T-helper 22 cell (primary cell): ENCODE data around the gene SKP2.

Experiments
- DNase-seq: peaks from one replicate; pipeline ENCODE4 v3.0.0-alpha.2; 2020; ENCODE audit warnings: low read depth

SKP2 gene

DNA sequence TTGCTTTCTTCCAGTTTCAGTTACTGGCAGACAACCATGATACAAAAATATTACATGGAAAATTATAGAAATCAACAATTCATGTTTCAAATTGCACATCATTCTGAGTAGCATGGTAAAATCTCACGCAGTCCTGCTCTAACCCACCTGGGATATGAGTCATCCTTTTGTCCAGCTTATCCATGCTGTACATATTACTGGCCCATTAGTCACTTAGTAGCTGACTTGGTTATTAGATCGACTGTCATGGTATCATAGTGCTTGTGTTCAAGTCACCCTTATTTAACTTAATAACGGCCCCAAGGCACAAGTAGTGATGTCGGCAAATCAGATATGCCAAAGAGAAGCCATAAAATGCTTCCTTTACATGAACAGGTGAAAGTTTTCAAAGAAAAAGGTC lies 48.6 kb downstream of the SKP2 start:
- no peak for DNase-seq

DNA sequence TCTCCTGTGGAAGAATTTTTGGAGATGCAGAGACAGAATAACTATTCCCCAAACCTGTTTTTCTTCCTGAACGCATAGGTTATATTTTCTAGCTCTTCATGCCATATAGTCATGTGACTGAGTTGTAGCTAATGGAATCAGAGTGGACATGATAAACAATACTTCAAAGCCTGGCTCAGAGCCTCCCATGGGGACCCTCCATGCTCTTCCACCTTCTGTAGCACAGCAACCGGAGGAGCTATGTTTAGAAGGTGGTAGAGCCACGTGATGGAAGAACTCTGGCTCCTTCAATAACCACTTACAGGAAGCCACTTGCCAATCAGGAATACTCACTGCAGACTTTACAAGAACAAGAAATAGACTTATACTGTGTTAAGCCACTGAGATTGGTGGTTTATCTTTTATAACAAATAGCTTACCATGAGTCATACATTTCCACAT lies 50.6 kb downstream of the SKP2 start:
- DNase-seq, result no peak

DNA sequence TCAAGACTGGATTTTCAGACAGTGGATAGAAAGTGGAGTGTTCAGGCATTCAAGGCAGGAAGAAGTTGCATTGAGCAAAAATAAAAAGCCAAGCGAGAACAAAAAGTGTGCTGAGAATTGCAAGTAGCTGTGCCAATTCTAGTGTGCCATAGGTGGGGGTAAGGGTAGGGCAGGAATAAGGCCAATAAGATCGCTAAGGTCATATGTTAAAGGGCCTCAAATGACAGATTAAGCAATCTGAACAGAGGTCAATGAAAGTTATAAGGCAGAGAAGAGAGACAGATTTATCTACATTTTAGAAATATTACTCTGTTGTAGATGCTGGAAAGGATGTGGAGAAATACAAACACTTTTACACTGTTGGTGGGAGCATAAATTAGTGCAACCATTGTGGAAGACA lies 53.4 kb downstream of the SKP2 start:
- DNase-seq, result no peak

DNA sequence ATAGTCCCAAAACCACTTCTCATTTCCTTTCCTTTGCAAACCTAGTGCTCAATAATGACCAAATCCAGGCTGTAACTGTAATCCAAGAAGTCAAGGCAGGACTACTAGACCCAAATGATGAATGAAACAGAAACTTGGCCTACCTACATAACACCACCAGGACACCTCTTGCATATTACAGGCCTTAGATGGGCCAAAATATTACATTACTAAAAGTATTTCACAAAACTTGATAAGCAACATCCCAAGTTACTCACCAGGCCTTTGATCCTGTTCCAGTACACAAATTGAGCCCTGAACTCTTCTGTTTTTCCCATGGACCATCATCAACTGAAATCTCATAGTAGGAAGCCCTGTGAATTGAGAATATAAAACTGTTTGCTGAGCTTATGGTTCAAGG lies 55.0 kb downstream of the SKP2 start:
- DNase-seq, result no peak

DNA sequence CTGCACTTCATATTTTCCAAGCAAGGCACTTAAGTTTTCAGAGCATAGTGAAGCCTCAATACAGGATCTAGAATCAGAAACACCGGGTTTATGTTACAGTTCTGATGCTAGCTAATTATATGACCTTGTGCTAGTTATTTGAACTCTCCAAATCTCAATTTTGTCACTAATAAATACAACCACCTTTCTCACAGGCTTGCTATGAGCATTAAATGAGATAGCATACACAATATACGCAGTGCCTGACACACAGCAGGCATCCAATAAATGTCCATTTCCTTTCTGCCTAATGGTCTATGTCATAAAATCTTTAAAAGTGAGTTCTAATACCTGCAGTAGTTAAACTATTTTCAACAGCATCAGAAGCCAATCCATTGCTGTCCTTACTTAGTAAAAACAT lies 56.9 kb downstream of the SKP2 start:
- DNase-seq, result no peak

DNA sequence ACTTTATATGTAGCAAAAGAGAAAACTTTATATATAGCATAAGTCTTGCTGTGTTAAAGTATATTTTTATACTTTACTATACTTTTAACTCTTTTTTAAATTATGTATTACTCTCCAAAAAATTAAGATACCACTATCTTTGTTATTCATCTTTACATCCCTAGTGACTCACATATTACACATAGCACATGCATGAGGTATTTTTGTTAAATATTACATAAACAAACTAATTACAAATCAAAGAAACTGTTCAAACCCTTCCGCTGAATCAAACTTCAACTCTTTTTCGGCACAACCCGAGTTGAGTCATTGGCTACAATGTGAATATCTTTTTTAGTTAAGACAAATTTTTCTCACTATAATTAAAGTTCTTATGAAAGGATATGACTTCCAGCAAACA lies 57.8 kb downstream of the SKP2 start:
- no peak for DNase-seq

DNA sequence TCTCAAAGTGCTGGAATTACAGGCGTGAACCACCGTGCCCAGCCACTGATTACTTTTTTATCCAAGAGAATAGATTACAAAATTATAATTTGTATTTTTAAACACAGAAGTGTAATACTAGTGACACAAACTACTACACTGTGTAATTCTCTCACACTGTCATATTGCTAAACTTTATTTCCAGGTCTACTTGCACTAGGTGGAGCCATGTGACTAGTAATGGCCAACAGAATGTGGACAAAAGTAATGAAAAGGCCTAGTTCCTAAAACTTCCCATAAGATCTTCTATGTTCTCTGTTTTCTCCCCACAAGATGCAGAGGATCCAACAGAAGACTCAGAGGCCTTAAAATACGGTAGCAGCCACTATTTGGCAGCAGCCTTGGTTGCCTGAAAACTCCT lies 62.5 kb downstream of the SKP2 start:
- no peak for DNase-seq

DNA sequence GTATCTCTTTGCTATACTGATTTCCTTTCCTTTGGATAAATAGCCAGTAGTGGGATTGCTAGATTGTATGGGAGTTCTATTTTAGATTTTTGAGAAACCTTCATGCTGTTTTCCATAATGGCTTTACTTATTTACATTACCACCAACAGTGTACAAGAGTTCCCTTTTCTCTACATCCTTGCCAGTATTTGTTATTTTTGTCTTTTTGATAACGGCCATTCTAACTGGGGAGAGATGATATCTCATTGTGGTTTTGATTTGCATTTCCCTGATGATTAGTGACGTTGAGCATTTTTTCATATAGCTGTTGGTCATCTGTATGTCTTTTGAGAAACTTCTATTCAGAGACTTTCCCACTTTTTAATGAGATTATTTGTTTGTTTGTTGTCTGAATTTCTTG lies 64.0 kb downstream of the SKP2 start:
- no peak for DNase-seq

DNA sequence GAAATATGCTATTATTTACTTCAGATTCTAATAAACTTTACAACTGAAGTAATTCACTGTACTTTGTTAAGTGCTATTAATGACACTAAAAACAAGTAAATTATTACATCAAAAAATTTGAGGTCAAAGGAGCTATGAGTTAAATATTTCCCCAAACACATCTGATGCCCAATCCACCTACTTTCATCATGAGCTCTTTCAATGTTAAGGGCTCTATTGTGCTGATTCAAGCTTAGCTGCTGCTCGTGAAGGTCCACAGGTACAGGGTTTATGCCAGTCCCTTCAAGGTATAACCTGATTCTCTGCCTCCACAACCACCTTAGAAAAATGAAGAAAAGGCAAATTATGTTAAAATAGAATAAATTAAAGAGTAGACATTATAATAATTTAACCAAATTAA lies 65.7 kb downstream of the SKP2 start:
- no peak for DNase-seq

DNA sequence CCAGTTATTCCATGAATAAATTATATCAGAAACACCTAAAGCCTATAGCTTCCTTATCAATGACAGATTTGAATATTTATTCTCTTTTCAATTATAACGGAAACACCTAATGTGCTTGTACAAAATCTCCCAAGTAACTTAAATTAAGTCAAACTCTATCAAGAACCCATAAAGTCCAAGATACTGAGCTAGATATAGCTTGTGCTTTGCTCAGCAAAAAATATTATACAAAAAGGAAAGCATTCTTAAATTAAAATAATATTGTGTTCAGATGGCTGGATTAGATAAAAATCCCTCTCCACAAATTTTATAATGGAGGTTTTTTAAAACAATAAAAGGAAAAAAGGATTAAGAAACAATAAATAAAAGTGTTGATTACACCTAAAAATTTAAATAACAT lies 66.1 kb downstream of the SKP2 start:
- no peak for DNase-seq

DNA sequence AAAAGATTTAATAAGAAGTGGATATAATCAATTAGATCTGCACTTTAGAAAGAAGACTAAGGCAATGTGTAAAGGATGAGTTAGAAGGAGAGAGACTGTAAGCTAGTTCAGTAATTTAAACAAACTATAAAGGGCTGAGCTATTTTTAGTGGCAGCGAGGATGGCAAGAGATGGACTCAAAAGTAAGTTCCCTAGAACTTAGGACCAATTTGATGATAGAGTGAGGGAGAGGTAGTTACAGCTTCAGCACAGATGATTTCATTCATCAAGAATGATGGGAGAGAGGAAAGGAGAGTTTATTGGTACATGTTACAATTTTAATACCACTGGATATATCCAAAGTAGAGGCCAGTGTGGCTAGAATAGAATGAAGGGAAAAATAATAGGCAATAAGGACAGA lies 70.7 kb downstream of the SKP2 start:
- no peak for DNase-seq

DNA sequence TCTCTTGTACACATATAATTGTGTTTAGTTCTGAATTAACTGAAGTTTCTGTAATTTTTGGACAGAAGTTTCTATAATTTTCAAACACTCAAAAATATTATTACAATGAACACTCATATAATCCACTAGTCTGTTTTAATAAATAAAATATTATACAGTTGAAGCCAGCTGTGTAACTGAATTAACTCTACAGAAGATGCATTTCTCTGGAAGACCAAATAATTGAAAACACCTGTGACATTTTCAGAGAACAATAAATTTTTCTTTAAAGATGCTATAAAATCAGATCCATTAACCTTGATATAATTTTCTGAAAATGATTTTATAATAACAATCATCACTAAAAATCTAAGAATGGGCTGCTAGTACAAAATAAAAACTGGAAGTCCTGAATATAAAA lies 75.1 kb downstream of the SKP2 start:
- no peak for DNase-seq

DNA sequence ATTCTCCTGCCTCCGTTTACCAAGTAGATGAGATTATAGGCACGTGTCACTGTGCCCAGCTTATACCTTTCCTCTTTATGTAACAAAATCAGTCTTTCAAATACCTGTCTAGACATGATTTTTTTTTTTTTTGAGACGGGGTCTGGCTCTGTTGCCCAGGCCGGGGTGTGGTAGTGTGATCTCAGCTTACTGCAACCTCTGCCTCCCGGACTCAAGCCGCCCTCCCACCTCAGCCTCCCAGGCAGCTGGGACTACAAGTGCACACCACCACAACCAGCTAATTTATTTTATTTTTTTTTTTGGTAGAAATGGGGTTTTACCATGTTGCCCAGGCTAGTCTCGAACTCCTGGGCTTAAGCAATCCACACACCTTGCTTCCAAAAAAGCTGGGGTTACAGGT lies 76.6 kb downstream of the SKP2 start:
- DNase-seq, result no peak

DNA sequence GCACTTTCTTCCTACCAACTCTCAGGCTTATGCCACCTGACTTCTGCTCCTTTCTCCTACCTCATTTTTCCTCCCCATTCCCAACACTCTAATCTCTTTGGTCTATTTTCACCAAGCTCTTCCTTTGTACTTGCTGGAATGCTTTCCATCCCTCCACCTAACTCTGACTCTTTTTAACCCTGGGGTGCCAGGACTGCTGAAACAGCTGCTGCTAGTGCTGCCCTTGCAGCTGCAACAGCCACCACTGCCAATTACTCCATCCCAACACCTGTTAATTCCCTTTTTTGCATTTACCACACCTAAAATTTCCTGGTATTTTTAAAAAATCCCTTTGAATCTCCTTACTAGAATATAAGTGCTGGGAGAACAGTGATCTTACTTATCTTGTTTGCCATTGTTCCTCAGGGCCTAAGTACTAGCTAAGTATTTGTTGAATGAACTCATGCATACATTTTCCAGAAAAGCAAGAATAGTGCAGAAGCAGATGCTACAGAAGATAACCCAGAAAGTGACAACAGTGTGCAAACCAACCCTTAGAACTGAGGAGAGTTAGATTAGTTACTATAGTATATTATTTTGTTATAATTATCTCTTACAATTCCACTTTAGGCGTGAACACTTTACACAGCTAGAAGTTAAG lies 78.4 kb downstream of the SKP2 start:
- no peak for DNase-seq

DNA sequence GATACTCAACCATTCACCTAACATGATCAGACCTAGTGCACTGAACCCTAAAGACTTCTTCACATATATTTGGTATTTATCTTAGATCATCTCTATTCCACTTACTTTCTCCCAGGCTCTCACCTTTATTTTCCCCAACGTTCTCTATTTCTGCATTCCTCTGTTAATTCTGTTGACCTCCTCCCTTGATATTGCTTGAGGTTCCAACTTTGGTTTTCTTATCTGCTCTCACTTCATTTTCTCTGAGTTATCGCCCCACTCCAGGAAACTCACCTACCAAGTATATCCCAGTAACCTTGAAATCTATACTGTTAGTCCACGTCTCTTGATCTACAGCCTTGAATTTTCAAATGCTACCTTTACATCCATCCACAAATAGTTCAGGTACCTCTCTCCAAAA lies 80.6 kb downstream of the SKP2 start:
- DNase-seq, result no peak
